Daoy (cell line): ENCODE results near the gene ZFAND6. TPM values are rescaled to one million over a fixed set of nuclear protein-coding genes. Genes with fewer than 3 reads are reported as not detected.

ENCODE experiments used
- total RNA-seq: library from RNA; depleted of rRNA; stranded (reverse); fragments of >200 nt; shearing (Covaris generic); gene quantifications from 2 replicates; pipeline ENCODE4 v1.2.3, GENCODE V29; 2014; rRNA removed

ZFAND6 gene
- total RNA-seq, 1 experiment from 2014 or later, result 102 TPM

Other genes with a start within 250 kb of the ZFAND6 start
- 55.0 and 90.1 TPM in 2 replicates for gene MTHFS, start 162.7 kb upstream of the ZFAND6 start, total RNA-seq
- 8.4 and 10.1 TPM in 2 replicates for gene BCL2A1, start 88.5 kb upstream of the ZFAND6 start, total RNA-seq
- 17.7 and 22.4 TPM in 2 replicates for gene FAH, start 93.3 kb downstream of the ZFAND6 start, total RNA-seq
- not detected in 2 replicates for gene CTXND1, start 192.5 kb downstream of the ZFAND6 start, total RNA-seq